CD4-positive, alpha-beta T cell treated with Interleukin-21 for 1 hour (primary cell): ENCODE measurements around the gene WDR54.
"Not testable (repeated sequence)": the region's sequence is repeated elsewhere in the genome, so short reads cannot be mapped to it uniquely, and the experiment has no call there.

ENCODE experiments used
- DNase-seq: peaks from one replicate; pipeline ENCODE4 v3.0.0-alpha.2; 2020

WDR54 gene

GRCh38 chr2:74458132-74458937 is 36.8 kb downstream of the WDR54 start, which contains the start of gene WBP1:
WBP1 (plus strand) TSS chr2:74458438; CDS start chr2:74458603, 165 bp downstream.
- DNase-seq, result peak; percentile 100

DNA sequence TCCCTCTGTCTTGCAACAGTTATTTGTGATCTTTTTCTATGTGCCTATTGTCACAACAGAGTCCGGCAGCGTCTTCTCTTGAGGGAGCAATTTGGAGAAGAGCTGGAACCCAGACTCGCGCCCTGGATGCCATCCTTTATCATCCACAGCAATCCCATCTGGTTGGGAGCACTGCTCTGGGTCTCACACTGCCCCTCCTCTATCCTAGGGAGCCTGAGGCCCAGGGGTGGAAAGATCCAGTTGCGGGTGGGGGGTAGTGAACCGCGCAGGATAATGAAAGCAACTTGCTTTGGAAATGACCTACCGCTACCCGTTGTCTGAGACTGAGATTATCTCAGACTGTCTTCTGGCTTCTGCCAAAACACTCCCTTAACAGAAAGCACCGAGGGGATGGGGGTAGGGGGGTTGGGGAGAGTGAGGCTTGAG is 37.4 kb downstream of the WDR54 start:
- DNase-seq, result no peak

DNA sequence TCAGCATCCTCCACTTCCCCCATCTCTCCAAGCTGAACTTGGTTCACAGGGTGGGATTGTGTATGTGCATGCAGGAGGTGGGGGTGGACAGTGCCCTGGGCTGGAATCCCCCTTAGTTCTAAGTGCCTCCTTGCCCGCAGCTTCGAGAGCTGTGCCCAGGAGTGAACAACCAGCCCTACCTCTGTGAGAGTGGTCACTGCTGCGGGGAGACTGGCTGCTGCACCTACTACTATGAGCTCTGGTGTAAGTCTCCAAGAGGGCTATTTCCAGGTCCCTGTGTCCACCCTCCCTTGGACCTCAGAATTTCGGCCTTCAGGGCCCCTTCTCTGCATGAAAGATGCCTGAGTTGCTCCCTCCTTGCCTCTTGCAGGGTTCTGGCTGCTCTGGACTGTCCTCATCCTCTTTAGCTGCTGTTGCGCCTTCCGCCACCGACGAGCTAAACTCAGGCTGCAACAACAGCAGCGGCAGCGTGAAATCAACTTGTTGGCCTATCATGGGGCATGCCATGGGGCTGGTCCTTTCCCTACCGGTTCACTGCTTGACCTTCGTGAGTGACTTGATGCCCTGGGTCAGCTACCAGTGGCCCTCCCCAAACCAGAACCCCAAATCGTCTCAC is 38.1 kb downstream of the WDR54 start:
- not testable (repeated sequence) for DNase-seq

DNA sequence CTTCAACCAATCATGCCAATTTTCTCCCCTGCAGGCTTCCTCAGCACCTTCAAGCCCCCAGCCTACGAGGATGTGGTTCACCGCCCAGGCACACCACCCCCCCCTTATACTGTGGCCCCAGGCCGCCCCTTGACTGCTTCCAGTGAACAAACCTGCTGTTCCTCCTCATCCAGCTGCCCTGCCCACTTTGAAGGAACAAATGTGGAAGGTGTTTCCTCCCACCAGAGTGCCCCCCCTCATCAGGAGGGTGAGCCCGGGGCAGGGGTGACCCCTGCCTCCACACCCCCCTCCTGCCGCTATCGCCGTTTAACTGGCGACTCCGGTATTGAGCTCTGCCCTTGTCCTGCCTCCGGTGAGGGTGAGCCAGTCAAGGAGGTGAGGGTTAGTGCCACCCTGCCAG is 38.7 kb downstream of the WDR54 start:
- not testable (repeated sequence) for DNase-seq

DNA sequence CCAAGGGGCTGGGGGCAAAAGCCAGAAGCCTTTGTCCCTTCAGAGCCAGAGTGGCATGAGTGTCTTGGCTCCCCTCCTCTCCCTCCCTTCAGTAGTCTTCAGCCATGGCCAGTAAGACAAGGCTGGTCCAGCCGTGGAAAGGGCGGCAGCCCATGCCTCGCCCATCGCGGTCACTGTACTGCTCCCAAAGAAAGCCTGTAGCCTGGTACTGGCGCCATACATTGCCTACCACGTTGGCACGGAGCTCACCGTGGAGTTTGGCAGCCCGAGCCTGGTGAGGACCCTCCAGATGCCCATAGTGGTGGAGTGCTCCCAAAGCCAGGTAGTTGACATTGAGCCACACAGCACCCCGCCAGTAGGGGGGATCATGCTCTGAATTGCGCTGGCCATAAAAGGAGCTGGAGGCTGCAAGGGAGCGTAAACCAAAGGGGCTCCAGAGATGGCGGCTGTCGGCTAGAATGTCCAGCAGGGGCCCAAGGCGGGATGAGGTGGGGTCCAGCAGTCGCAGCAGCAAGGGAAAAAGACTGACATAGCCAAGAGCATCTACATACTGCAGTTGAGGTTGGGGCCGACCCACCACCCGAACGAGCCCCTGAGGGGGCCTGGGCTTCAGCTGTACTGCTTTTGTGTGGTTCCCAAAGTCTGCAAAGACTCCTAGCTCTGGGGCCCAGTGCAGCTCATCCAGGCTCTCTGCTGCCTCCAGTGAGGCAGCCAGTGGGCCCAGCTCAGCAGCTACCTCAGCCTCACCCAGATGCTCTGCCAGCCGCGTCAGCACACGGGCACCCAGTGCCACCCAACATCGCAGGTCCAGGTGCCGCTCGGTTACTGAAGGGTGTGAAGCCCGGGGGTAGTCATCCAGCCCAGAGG is 39.9 kb downstream of the WDR54 start:
- no peak for DNase-seq

- DNase-seq, result no peak
Measured at GRCh38 chr2:74462054-74462785, 40.7 kb downstream of the WDR54 start.

- no peak for DNase-seq
Measured at GRCh38 chr2:74462786-74463105, 41.2 kb downstream of the WDR54 start.

DNA sequence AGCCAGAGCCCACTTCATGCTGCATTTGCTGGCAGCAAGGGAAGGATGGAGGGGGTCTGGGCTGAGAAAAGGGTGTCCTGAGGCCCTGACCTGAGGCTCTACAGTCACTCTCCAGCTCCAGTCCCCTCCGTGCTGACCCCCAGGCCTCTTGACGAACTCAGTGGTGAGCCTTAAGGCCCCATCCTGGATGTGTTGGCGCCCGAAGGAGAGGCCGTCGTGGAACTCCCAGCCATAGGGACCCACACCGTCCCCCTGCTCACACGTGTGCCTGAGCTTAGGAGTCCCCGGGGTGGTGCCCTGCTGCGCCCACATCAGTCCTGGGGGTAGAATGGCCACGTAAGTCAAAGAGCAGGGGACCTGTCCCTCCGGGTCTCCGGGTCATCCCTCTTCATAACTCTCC is 42.9 kb downstream of the WDR54 start:
- DNase-seq, result no peak

GRCh38 chr2:74470742-74471141 is 49.2 kb downstream of the WDR54 start:
- not testable (repeated sequence) for DNase-seq

DNA sequence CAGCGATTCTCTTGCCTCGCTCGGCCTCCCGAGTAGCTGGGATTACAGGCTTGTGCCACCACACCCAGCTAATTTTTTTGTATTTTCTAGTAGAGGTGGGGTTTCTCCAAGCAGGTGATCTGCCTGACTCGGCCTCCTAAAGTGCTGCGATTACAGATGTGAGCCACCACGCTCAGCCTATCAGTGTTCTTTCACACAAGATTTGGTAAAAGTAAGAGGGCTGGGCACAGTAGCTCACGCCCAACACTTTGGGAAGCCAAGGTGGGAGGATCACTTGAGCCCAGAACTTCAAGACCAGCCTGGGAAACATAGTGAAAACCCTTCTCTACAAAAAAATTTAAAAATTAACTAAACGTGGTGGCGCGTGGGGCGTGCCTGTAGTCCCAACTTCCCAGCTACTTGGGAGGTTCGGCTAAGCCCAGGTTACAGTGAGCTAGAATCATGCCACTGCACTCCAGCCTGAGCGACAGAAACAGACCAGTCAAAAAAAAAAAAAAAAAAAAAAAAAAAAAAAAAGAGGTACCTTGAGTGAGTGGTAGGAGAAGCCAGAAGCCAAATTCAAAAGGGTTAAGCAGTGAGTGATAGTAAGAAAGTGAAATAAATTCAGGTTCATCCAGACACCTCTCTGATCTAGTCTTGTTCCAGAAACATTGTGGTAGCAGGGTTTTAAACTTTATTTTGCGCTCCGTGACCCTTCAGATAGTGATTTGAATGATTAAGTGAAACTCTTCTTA is 50.0 kb downstream of the WDR54 start:
- no peak for DNase-seq

DNA sequence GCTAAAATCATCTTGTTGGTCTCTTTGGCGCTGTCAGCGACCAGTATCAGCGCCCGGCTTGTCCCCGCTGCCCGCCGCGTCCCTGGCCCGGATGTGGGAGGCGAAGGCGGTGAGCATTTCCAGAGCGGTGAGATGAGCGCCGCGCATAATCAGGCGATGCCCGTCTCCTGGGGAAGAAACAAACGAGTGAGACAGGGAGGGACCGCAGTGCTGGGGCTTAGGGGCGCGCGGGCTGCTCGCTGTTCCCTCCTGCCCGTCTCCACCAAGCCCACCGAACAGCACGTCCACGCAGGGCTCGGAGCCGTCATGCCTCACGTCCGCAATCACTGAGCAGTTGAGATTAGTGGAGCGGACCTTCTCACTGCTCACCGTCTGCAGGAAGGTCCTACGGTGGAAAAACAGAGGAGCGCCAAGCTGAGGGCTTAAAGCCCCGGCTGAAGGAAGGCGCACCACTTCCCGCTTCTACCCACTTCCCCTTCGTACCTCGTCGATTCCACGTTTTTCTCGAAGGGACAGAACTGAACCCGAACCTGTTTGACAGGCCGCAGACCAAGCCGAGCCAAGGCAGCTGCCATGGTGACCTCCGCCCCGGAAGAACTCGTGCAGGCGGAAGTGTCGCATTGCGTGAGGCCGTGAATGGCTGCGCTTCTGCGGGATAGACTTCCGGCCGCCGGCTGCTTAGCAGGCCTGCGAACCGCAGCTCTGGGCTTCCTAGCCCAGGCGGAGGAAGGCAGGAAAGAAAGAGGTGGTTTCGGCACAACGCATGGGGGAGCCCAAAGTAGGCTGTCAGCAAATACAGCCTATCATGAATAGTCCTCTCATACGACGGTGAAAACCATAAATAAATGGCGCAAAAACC is 50.8 kb downstream of the WDR54 start, which contains the start of gene MRPL53:
TSS of gene MRPL53 (minus strand) at position 595 of the 859 bp plus-strand sequence. CDS start at position 575, 20 bp downstream.
- peak; percentile 96 for DNase-seq

GRCh38 chr2:74472945-74473258 is 51.4 kb downstream of the WDR54 start:
- DNase-seq, result no peak

DNA sequence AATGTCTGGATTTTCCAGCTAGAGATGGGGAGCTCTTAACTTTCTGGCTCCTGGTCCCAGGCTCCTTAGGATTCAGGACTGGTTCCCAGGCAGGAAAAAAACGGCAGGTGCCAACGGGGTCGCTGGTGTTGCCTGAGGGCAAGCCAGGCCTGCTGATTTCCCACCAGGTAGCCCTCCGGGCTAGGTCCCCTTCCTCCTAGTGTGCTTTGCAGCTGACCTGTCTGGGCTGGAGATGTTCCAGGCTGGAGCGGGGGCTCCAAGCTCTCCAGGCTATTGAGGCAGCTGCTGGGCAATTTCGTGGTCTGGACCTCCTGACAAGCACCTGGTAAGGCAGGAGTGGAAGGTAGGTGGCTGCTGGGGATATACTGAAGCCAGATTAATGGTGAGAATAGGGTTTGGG is 53.0 kb downstream of the WDR54 start:
- DNase-seq, result no peak

DNA sequence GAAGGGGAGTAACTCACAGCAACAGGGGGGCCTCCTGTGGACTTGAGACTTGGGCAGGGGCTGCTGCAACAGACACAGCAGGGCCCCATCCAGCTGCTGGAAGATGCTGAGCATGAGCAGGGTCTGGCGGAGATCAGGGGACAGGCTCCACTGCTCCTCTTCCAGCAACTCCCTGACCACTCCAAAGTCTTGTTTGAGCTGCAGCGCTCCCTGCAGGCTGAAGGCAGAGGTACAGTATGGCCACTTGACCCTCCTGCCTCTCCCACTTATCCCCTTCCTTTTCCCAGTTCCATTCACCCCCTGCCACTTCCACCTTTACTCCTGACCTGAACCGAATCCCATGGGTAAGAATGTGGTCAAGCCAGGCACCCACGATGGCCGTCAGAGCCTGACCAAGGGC is 53.4 kb downstream of the WDR54 start:
- no peak for DNase-seq
